ENCODE results near the gene GRIN2B.

The GRIN2B gene

GRCh38 chr12:13978876-13979275 is 2.5 kb downstream of the GRIN2B start:
- H3K4me1 ChIP-seq (ENCODE audit: insufficient read depth, low read length, severe bottlenecking) = no peaks in the 10 kb centered on the region
- no peak overlapping the region for H3K9ac ChIP-seq (ENCODE audit: low read length)
- H4K20me1 ChIP-seq (ENCODE audit: insufficient read depth, low read length) = no peaks in the 10 kb centered on the region
- TF ChIP-seq CTCF (IDR thresholded peaks at IDR 0.05; ENCODE audit: low read length) = no peak
- TF ChIP-seq EZH2 (IDR thresholded peaks at IDR 0.05; ENCODE audit: borderline replicate concordance, low read length) = no peak
- H3K36me3 ChIP-seq (ENCODE audit: insufficient read depth, low read length) = no peaks in the 10 kb centered on the region
- H3K79me2 ChIP-seq (ENCODE audit: insufficient read depth, low read length) = no peaks in the 10 kb centered on the region
- H3K27me3 ChIP-seq (ENCODE audit: insufficient read depth, low read length) = no peaks in the 10 kb centered on the region
- H3K9me2 ChIP-seq (ENCODE audit: low read depth, low read length) = no peaks in the 10 kb centered on the region
- H3K27ac ChIP-seq (ENCODE audit: low read depth, low read length, poor library complexity, severe bottlenecking) = no peak overlapping the region
- H3K4me3 ChIP-seq (ENCODE audit: low read depth, low read length, poor library complexity, severe bottlenecking) = no peak overlapping the region
- H2AFZ ChIP-seq (ENCODE audit: low read length) = no peak overlapping the region
- H3K9me3 ChIP-seq (ENCODE audit: low read length) = no peaks in the 10 kb centered on the region
- H3F3A ChIP-seq (ENCODE audit: insufficient read depth, low read length) = no peaks in the 10 kb centered on the region
- no peak overlapping the region for H3K4me2 ChIP-seq (ENCODE audit: low read length)

DNA sequence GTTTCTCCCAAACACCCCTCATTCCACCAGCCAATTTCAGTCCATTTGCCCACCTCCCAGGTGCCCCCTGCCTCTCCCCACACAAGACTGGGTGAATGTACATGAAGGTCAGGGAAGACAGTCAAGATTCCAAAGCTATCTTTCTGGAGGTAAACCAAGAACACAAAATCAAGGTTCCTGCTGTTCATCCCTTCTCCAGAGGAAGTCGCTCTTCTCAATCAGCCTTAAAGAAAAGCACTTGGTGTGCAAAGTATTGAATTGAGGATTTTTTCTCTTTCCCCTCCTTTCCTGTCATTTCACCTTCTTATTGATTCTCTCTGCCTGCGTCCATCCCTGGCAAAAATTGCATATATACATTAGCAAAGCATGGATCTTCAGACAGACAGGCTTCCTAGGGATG is 4.5 kb downstream of the GRIN2B start:
- Histone ChIP-seq H3K9me2 (ENCODE audit: low read depth, low read length) (no peaks in the 10 kb centered on the region), H3K9ac (ENCODE audit: low read length) (no peak overlapping the region), H3K4me2 (ENCODE audit: low read length) (no peak overlapping the region), H3K27me3 (ENCODE audit: insufficient read depth, low read length) (no peaks in the 10 kb centered on the region), H3K4me1 (ENCODE audit: insufficient read depth, low read length, severe bottlenecking) (no peaks in the 10 kb centered on the region), H3K79me2 (ENCODE audit: insufficient read depth, low read length) (no peaks in the 10 kb centered on the region), H2AFZ (ENCODE audit: low read length) (no peak overlapping the region), H3K9me3 (ENCODE audit: low read length) (no peaks in the 10 kb centered on the region), H3K36me3 (ENCODE audit: insufficient read depth, low read length) (no peaks in the 10 kb centered on the region), H3F3A (ENCODE audit: insufficient read depth, low read length) (no peaks in the 10 kb centered on the region), H4K20me1 (ENCODE audit: insufficient read depth, low read length) (no peaks in the 10 kb centered on the region), H3K27ac (ENCODE audit: low read depth, low read length, poor library complexity, severe bottlenecking) (no peak overlapping the region), H3K4me3 (ENCODE audit: low read depth, low read length, poor library complexity, severe bottlenecking) (no peak overlapping the region)
- TF ChIP-seq CTCF (IDR thresholded peaks at IDR 0.05; ENCODE audit: low read length) (peak; percentile 34; the same call in 1 of the 2 replicates), EZH2 (IDR thresholded peaks at IDR 0.05; ENCODE audit: borderline replicate concordance, low read length) (no peak)

DNA sequence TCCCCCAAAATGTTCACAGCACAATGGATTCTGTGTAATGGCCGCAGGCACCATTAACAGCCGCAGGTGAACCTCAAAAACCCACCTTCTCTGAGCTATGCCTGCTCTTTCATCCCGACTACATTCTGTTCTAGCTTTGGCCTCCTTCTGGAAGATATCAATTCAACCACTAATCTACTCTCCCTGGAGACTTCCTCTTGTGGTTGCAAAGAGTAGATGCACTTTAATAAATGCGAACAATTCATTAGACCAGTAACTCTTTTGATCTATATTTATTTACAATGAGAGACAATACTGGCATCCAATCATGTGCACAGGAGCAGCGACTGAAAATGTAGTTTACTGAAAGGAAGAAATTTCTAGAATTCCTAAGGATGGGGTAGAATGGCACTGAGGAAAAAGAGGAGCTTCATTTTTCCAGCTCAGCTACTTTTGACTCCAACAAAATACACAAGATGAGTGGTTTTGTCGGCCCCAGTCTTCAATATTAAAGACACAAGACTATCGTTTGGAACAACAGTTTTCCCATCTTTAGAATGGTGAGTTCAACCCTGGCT is 5.3 kb downstream of the GRIN2B start:
- Histone ChIP-seq H4K20me1 (ENCODE audit: insufficient read depth, low read length) (no peaks in the 10 kb centered on the region), H2AFZ (ENCODE audit: low read length) (no peak overlapping the region), H3K79me2 (ENCODE audit: insufficient read depth, low read length) (no peaks in the 10 kb centered on the region), H3K4me1 (ENCODE audit: insufficient read depth, low read length, severe bottlenecking) (no peaks in the 10 kb centered on the region), H3K9me3 (ENCODE audit: low read length) (no peaks in the 10 kb centered on the region), H3K27me3 (ENCODE audit: insufficient read depth, low read length) (no peaks in the 10 kb centered on the region), H3K36me3 (ENCODE audit: insufficient read depth, low read length) (no peaks in the 10 kb centered on the region), H3K9me2 (ENCODE audit: low read depth, low read length) (no peaks in the 10 kb centered on the region), H3K4me3 (ENCODE audit: low read depth, low read length, poor library complexity, severe bottlenecking) (no peak overlapping the region), H3K27ac (ENCODE audit: low read depth, low read length, poor library complexity, severe bottlenecking) (no peak overlapping the region), H3K9ac (ENCODE audit: low read length) (no peak overlapping the region), H3F3A (ENCODE audit: insufficient read depth, low read length) (no peaks in the 10 kb centered on the region), H3K4me2 (ENCODE audit: low read length) (no peak overlapping the region)
- TF ChIP-seq EZH2 (IDR thresholded peaks at IDR 0.05; ENCODE audit: borderline replicate concordance, low read length) (no peak), CTCF (IDR thresholded peaks at IDR 0.05; ENCODE audit: low read length) (no peak)

All from OCI-LY1 (cell line).